GDM1 (cell line): ENCODE results near the gene SERPINE1.

Experiments used
- DNase-seq: peaks from one replicate; lab custom pipeline; 2025; lab: John Stamatoyannopoulos, UW

SERPINE1 gene

DNA sequence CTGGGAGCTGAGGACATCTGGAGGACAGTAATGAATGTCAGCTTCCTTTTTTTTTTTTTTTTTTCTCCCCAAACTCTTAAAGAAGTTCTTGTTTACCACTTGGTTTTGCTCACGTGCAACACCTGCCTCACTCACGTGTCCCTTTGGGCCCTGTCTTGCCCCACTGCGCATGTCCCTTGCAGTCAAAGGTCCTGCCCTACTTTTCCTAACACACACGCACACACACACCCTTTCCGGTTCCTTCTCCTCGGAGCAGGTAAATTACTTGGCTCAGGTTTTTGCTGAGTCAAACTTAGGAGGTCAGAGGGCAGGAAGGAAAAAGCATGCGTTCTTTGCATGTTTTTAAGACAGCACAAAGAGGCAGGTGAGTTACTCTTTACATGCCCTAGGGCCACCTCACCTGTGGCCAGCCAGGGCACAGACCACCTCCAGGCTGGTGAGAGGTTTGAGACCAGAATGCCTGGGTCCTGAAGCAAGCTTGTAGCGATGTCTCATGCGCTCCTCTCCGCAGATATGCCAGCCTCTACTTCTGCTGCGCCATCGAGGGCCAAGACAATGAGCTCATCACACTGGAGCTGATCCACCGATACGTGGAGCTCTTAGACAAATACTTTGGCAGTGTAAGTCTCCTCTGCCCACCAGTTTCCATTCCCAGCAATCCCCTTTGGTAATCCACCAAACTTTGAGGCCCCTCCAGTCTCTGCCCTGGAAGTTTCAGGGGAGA lies 30.1 kb downstream of the SERPINE1 start:
- DNase-seq = no peak

DNA sequence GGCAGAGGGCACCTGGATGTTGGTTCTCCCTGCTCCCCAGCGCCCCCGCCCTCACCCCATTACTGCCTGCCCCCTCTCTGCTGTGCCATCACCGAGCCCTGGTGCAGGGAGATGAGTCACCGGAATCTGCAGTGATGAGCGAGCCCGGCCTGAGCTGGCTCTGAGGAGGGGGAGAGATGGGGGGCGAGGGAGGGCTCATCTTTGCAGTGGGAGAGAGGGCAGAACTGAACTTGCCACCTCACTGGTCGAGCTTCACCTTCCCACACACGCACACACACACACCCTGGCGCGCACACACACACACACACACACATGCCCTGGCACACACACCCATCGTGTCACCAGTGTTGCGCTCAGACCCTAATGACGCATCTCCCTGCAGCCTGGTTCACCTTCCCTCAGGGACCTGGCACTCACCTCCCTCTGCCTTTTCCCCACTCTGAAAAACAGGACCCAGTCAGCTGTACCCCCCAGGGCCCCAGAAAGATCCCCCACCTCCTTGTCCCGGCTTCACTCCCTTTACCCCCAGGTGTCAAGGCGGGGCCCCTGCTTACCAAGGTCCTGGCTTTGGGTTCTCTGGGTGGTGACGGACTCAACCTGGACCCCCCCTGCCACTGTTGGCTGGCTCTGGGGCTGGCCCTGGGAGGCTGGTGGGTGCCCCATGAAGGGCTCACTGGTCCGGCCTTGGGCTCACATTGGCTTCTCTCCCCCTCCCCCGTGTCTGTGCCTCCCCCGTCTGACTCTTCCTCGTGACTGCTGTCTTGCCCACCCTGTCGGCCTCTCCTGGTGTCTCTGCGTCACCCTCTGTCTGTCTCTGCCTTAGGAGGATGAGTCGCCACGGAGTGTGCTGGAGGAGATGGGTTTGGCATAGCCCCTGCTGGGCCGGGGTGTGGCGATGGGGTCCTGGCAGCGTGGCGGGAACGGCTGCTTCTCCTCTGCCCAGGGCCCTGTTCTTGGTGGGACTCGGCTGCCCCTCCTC lies 33.1 kb downstream of the SERPINE1 start:
- no peak for DNase-seq

DNA sequence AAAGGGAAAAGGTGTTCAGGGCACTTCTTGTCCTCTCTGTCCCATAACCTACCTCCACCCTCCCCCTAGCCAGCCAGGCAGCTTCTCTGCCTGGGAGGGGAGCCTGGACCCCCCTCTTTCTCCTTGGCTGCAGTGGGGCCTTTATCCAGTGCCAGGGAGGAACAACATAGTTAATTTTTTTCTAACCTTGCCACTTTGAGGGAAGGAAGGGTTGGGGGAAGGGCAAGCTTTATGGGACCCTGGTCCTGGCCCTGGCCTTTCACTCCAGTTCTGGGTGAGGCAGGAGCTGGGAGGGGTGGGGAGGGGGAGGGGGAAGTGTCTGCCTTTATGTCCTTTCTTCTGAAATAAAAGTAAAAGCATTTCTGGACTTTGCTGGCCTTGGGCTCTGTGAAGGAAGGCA lies 34.0 kb downstream of the SERPINE1 start:
- no peak for DNase-seq

- no peak for DNase-seq
Observed at GRCh38 chr7:101161692-101162471, 35.0 kb downstream of the SERPINE1 start.

DNA sequence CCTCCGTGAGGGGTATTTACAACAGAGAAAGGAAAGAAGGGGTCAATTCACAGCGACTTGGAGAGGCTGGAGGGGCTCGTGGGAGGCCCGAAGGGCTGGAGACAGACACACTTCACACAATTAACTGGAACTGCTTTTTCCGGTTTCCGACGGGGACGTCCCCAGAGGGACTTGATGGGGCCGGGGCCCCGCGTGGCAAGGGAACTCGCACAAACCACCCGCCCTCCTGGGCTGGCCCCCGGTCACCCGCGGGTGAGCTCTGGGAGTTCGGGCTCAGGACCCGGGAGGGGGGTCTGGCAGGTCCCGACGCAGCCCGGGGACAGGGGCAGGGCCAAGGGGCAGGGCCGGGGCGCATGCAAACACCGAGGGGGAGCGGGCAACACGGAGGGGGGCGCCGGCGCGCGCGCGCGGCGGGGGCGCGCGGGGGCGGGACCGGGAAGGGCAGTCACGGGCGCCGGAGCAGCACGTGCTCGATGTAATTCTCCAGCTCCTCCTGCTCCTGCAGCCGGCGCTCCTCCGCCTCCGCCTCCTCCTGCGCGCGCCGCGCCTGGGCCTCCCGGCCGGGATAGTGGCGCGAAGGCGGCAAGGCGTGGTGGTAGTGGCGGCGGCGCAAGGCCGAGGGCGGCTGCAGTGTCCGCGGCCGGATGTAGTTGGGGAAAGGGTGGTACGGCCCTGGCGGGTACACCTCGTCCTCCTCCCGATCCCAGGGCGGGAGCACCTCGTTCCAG lies 35.8 kb downstream of the SERPINE1 start:
- DNase-seq = no peak

- no peak for DNase-seq
Observed at GRCh38 chr7:101163279-101164070, 36.6 kb downstream of the SERPINE1 start.

GRCh38 chr7:101164071-101164840 lies 37.4 kb downstream of the SERPINE1 start:
- no peak for DNase-seq

- DNase-seq = peak; percentile 89
Observed at GRCh38 chr7:101165075-101165957, 38.4 kb downstream of the SERPINE1 start, which contains the start of gene VGF. Gene VGF (minus strand): TSS chr7:101165569. CDS start chr7:101164843, 726 bp downstream.

GRCh38 chr7:101165958-101166647 lies 39.2 kb downstream of the SERPINE1 start:
- no peak for DNase-seq

- no peak for DNase-seq
Observed at GRCh38 chr7:101166648-101166908, 39.7 kb downstream of the SERPINE1 start.

DNA sequence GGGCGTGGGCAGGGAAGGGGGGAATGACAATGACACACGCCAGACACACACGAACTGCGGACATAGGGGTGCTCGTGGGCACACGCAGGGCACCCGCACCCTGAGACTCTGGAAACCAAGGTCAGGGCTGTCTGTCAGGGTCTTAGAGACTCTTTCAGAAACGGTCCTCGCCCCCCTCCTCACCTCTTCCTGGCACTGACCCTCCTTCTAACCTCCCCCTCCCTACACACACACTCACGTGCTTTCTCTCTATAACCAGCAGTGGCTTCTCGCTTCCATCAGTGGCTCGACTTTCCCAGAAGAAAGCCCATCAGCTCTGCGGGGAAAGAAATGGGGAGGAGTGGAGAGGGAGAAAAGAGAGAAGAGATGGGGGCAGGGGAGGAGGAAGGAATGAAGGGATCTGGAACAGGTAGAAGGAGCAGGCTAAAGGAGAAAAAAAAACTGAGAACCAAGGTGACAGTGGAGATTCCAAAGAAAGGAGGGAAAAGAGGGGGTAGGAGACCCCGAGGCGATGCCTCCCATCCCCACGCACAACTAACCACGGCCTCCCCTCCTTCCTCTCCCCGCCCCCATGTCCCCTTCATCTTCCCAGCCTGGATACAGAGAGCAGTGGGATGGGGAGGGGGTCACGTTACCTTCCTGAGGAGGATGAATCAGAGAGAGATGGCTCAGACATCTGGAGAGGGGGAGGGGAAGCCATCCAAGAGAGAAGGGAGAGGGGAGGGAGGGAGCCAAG lies 40.2 kb downstream of the SERPINE1 start:
- DNase-seq = no peak

DNA sequence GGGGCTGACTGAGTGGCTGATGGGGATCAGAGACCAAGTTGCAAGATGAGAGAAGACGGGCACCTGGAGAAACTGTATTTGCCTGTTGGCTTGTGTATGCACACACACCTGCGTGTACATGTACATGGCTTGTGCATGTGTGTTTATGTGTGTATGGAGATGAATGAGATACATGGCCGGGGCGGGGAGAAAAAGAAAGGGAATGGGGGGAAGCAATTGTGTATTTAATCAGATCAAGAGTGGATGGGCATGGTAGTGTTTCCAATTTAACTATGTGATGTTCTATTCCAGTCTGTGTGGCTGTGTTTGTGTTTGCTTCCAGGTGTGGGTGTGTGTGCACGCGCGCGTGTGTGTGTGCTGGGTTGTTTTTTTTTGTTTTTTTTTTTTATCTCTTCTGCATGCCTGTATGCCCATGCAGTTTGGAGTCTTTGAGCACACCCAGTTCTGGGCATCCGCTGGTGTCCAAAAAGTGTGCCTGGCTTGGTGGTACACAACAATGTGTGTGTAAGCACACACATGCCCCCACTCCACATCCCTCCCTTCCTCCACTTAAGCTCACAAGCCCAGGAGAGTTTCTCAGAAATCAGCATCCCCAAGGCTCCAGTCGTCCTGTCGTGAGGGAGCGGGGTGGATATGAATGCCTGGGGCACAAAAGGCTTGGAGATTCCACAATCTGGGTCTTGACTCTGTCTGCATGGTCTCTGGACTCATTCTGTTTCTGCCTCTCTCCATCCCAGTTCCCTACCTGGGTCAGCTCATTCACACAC lies 40.9 kb downstream of the SERPINE1 start:
- no peak for DNase-seq

- no peak for DNase-seq
Observed at GRCh38 chr7:101168412-101169049, 41.6 kb downstream of the SERPINE1 start.

- DNase-seq = no peak
Observed at GRCh38 chr7:101169110-101169837, 42.4 kb downstream of the SERPINE1 start.

GRCh38 chr7:101169838-101170551 lies 43.1 kb downstream of the SERPINE1 start:
- DNase-seq = peak; percentile 42
